WI38 (cell line): ENCODE measurements around the gene SCYGR3.

Source experiments
- H3K4me3 ChIP-seq: 2 replicates; pipeline ENCODE4 v1.5.1; 2011; ENCODE audit warnings: low read depth, mild to moderate bottlenecking, control low read depth, low read length
- CTCF ChIP-seq: IDR thresholded peaks from 2 replicates; pipeline ENCODE4 v1.5.1; 2012; ENCODE audit warnings: low read depth, mild to moderate bottlenecking, control low read depth, low read length

SCYGR3 gene

GRCh38 chr2:227614246-227614645, 394 bp downstream of the SCYGR3 start:
- H3K4me3 ChIP-seq: no peak overlapping the region
- TF ChIP-seq CTCF: no peak

- no peak for TF ChIP-seq CTCF
- no peak overlapping the region for H3K4me3 ChIP-seq
Measured at GRCh38 chr2:227613272-227613660, 1.4 kb downstream of the SCYGR3 start.

- no peak overlapping the region for H3K4me3 ChIP-seq
- no peak for TF ChIP-seq CTCF
Measured at GRCh38 chr2:227612546-227613271, 1.9 kb downstream of the SCYGR3 start.

GRCh38 chr2:227610123-227610522, 4.5 kb downstream of the SCYGR3 start:
- no peak overlapping the region for H3K4me3 ChIP-seq
- no peak for TF ChIP-seq CTCF

- H3K4me3 ChIP-seq: no peak overlapping the region
- no peak for TF ChIP-seq CTCF
Measured at GRCh38 chr2:227608561-227609338, 5.9 kb downstream of the SCYGR3 start.

GRCh38 chr2:227607941-227608340, 6.7 kb downstream of the SCYGR3 start:
- no peak overlapping the region for H3K4me3 ChIP-seq
- TF ChIP-seq CTCF: no peak

- no peak overlapping the region for H3K4me3 ChIP-seq
- TF ChIP-seq CTCF: no peak
Measured at GRCh38 chr2:227606476-227606875, 8.2 kb downstream of the SCYGR3 start.
